ENCODE measurements around the gene AK4.
"Not testable (repeated sequence)": the region's sequence is repeated elsewhere in the genome, so short reads cannot be mapped to it uniquely, and the experiment has no call there.

The AK4 gene

DNA sequence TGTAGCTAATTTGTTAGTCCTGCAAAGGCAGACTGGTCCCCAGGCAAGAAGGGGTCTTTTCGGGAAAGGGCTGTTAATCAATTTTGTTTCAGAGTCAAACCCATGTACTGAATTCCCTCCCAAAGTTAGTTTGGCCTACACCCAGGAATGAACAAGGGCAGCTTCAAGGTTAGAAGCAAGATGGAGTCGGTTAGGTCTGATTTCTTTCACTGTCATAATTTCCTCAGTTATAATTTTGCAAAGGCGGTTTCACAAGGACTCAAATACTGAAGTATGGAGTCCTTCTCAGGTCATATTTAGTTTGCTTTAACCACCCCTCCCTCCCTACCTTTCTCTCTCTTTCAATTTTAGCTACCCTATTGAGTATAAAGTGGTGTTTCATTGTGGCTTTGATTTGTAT lies 16.1 kb downstream of the AK4 start:
- H3K9me3 Mint-ChIP-seq (ENCODE audit: low read depth); H3K27me3 Mint-ChIP-seq; H3K4me3 Mint-ChIP-seq: not testable (repeated sequence)

DNA sequence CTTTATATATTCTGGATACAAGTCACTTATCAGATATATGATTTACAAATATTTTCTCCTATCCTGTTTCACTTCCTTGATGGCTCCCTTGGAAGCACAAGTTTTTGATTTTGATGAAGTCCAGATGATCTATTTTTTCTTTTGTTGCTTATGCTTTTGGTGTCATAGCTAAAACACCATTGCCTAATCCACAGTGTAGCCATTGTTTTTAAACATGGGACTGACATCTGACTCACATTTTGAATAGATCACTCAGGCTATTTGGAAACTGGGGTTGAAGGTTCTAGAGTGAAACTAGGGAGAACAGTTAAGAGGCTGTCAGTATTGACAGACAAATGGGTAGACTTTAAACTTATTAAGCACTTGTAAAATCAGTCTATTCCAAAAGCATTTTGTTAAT lies 16.6 kb downstream of the AK4 start:
- Mint-ChIP-seq H3K27ac (no peak overlapping the region), H3K27me3 (peaks cover 3% of the 10 kb centered on the region), H3K4me3 (no peak overlapping the region), H3K4me1 (ENCODE audit: low read depth) (no peaks in the 10 kb centered on the region), H3K36me3 (no peaks in the 10 kb centered on the region), H3K9me3 (ENCODE audit: low read depth) (no peaks in the 10 kb centered on the region)

More for the DNA sequence above, 16.1 kb downstream of the AK4 start:
- H3K27ac Mint-ChIP-seq; H3K4me1 Mint-ChIP-seq (ENCODE audit: low read depth); H3K36me3 Mint-ChIP-seq: not testable (repeated sequence)

DNA sequence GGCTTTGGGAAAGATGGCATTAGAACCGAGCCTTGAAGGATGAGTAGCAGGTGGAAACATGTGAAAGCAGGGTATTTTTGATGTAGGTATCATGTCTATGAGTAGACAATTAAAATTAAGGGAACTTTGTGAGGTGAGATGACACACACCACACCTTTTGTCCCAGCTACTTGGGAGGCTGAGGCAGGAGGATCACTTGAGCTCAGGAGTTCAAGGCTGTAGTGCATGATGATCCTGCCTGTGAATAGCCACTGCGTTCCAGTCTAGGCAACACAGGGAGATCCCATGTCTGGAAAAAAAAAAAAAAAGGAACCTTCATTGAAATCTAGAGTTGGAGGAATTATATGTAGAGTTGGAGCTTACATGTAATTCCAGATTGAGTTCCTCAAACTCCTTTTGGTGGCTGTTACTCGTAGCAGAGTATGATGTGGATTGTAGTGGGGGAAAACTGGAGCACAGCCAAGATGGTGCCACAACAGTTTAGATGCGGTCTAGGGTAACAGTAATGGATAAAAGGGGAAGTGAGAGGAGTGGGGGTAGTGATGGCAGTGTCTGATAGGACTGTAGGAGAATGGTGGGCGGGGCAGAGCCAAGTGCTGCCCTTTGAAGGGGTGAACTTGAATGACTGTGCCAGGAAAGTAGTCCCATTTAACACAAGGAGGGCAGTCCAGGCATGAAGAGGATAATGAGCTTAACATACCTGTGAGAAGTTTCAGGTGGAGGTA lies 17.4 kb downstream of the AK4 start:
- H3K4me3 Mint-ChIP-seq = no peak overlapping the region

DNA sequence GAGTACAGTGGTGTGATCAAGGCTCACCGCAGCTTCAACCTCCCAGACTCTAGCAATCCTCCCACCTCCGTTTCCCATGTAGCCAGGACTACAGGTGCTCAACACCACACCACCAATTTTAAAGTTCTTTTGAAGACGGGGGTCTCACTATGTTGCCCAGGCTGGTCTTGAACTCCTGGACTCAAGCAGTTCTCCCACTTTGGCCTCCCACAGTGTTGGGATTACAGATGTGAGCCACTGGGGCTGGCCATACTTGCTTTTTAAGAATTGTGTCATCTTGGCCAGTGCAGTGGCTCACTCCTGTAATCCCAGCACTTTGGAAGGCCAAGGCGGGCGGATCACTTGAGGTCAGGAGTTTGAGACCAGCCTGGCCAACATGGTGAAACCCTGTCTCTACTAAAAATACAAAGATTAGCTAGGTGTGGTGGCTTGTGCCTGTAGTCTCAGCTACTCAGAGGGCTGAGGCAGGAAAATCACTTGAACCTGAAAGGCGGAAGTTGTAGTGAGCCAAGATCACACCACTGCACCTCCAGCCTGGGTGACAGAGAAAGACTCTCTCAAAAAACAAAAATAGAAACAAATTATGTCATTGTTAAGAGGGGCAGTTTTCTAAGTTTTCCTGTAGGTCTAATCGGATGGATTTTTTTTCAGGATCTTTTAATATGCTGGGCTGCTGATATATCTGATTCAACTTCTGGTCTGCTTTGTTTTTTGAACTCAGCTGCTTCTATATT lies 18.7 kb downstream of the AK4 start:
- Mint-ChIP-seq H3K4me3 (no peak overlapping the region), H3K27me3 (peaks cover 3% of the 10 kb centered on the region), H3K36me3 (no peaks in the 10 kb centered on the region), H3K27ac (no peak overlapping the region), H3K4me1 (ENCODE audit: low read depth) (no peaks in the 10 kb centered on the region), H3K9me3 (ENCODE audit: low read depth) (no peaks in the 10 kb centered on the region)

More for the DNA sequence above, 17.4 kb downstream of the AK4 start:
- no peaks in the 10 kb centered on the region for H3K4me1 Mint-ChIP-seq (ENCODE audit: low read depth)
- no peak overlapping the region for H3K27ac Mint-ChIP-seq
- H3K27me3 Mint-ChIP-seq = peaks cover 3% of the 10 kb centered on the region
- no peaks in the 10 kb centered on the region for H3K9me3 Mint-ChIP-seq (ENCODE audit: low read depth)
- no peaks in the 10 kb centered on the region for H3K36me3 Mint-ChIP-seq

DNA sequence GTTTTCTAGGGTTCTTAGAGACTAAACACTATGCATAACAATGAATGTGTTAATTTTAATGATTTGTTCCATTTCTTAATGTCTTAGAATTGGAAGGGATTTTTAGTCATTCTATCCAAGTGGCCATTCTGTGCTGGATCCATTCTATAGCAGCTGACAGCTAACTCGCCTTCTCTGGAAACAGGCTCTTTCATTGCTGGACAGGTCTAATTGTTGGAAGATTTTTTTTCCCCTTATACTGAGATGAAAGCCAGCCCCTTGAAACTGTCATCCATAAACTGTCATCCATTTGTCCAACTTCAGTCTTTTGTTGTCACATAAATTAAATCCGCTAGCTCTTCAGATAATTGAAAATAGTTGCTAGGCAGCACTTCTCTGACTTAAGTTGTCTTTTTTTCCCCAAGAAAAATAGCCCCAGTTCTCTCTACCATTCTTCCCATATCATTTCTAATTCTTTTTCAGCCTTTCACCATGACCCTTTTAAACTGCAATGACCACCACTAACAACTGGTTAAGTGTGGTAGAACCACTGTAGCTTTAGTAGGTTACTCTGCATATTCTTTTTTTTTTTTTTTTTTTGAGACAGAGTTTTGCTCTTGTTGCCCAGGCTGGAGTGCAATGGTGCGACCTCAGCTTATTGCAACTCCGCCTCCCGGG lies 19.7 kb downstream of the AK4 start:
- Mint-ChIP-seq H3K4me1 (ENCODE audit: low read depth) (no peaks in the 10 kb centered on the region), H3K9me3 (ENCODE audit: low read depth) (no peaks in the 10 kb centered on the region), H3K36me3 (no peaks in the 10 kb centered on the region), H3K4me3 (no peak overlapping the region), H3K27me3 (peaks cover 3% of the 10 kb centered on the region), H3K27ac (no peak overlapping the region)

DNA sequence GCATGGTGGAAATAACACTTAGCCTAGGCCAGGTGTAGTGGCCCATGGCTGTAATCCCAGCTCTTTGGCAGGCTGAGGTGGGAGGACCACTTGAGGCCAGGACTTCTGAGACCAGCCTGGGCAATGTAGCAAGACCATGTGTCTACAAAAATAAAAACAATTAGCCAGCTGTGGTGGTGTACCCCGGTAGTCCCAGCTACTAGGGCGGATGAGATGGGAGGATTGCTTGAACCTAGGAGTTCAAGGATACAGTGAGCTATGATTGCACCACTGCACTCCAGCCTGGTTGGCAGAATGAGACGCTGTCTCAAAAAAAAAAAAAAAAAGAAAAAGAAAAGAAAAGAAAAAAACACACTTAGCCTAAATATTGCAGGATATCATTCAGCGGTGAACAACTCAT lies 20.9 kb downstream of the AK4 start:
- H3K36me3 Mint-ChIP-seq = no peaks in the 10 kb centered on the region
- H3K4me1 Mint-ChIP-seq (ENCODE audit: low read depth) = no peaks in the 10 kb centered on the region
- no peaks in the 10 kb centered on the region for H3K9me3 Mint-ChIP-seq (ENCODE audit: low read depth)
- no peaks in the 10 kb centered on the region for H3K27me3 Mint-ChIP-seq
- H3K27ac Mint-ChIP-seq = no peak overlapping the region
- no peak overlapping the region for H3K4me3 Mint-ChIP-seq

DNA sequence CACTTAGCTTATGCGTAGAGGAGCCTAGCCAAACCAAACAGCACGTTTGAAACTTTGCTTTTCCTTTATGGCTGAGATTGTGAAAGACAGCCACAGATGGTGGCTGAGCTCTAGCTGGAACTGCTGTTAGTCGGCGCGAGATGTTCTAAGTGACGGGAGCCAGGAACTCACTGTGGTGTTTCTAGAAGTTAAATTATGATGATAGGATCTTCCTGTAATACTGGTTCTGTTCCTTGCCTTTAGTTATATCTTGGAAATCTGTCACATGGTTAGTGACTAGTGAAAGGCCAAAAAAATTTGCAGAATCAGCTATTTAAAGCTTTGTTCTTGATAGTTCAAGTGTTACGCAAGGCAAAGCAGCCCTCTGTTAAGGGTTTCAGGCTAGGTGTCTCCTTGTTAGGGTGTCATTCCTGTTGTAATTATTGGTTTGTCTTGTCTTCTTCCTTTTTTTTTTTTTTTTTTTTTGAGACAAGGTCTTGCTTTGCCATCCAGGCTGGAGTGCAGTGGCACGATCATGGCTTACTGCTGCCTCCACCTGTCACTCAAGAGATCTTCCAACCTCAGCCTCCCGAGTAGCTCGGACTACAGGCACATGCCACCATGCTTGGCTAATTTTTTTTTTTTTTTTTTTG lies 22.6 kb downstream of the AK4 start:
- Mint-ChIP-seq H3K4me1 (ENCODE audit: low read depth) (no peaks in the 10 kb centered on the region), H3K4me3 (no peak overlapping the region), H3K27ac (no peak overlapping the region), H3K36me3 (no peaks in the 10 kb centered on the region), H3K27me3 (no peaks in the 10 kb centered on the region), H3K9me3 (ENCODE audit: low read depth) (no peaks in the 10 kb centered on the region)

DNA sequence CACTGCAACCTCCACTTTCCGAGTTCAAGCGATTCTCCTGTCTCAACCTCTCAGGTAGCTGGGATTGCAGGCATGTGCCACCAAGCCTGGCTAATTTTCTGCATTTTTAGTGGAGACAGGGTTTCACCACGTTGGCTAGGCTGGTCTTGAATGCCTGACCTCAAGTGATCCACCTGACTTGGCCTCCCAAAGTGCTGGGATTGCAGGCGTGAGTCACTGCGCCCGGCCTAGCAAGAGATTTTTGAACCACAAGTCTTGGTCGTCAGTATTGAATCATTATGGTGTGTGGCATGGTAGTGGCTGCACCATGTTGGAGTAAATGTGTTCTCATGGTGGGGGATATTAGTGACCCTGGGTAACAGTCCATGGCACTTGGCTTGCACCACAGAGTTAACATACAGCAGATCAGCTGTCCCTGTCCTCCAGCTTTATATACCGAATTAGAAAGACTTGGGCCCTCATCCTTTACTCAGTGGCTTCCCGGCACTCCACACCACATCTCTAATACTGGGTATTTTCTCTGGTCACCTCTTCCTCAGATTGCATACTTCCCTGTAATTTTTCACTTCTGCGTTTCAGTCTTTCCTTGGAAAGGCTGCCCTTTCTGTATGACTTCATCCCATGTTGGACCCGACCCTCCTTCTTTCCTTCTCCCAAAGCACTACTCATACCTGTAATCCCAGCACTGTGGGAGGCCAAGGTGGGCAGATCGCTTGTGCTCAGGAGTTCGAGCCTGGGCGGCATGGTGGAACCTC lies 25.1 kb downstream of the AK4 start:
- no peaks in the 10 kb centered on the region for H3K27me3 Mint-ChIP-seq
- no peaks in the 10 kb centered on the region for H3K36me3 Mint-ChIP-seq
- no peak overlapping the region for H3K27ac Mint-ChIP-seq
- no peaks in the 10 kb centered on the region for H3K4me1 Mint-ChIP-seq (ENCODE audit: low read depth)
- H3K9me3 Mint-ChIP-seq (ENCODE audit: low read depth) = no peaks in the 10 kb centered on the region
- H3K4me3 Mint-ChIP-seq = no peak overlapping the region

DNA sequence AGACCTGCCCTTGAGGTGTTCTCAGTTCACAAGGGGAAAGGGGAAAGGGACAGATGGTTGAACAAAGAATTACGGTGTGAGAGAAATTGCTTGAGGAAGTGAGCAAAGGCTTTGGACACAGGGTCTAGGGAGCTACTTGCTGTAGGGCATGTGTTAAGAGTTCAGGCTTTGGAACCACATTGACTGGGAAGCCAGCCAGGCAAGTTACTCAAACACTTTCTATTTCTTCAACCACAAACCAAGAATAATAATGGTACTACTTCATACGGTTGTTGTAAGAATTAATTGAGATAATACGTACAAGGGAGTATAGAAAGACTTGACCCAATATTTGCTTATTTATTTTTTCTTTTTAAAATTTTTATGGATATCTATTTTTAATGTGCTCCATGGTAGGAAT lies 26.6 kb downstream of the AK4 start:
- no peak overlapping the region for H3K27ac Mint-ChIP-seq
- no peak overlapping the region for H3K4me3 Mint-ChIP-seq

DNA sequence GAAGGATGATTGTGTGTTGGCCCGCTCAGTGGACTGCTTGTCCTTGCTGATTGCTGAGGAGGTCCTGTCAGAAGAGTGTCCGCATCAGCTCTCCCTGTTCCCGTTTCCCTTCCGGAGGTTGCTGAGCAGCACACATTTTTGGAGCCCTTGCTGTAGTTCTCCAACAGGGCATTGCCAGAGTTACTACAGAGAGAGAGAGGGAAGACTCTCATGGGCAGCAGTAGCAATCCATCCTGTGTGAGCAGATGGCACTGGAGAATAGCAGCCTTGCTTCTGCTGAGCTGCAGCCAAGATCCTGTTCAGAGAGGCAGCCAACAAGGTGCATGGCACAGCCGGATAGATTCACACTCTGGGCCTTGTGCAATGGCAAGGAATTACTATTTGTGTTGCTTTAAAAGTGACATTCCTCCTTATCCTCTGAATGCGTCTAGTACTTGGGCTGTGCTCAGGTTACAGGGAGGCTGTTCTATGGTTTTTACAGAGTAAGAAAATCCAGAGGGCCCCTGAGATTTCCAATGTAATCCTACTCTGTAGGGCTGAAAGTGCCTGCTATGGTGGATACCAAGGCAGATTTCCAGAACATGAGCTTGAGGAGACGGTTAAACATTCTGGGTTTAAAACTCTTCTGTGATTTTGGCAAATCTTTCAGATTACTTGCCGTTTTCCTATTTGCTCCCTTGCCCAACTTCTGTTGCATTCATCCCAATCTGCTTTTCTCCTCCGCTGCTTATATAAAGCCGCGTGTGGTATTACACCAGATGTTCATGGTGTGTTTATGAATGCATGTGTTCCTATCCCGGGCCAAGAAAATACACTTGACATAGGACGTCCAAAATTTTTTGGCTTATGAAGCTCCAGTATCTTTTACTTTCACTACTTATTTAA lies 27.4 kb downstream of the AK4 start:
- no peak overlapping the region for H3K4me3 Mint-ChIP-seq

More for the DNA sequence above, 26.6 kb downstream of the AK4 start:
- H3K27me3 Mint-ChIP-seq = no peaks in the 10 kb centered on the region
- H3K36me3 Mint-ChIP-seq = no peaks in the 10 kb centered on the region
- no peaks in the 10 kb centered on the region for H3K4me1 Mint-ChIP-seq (ENCODE audit: low read depth)
- no peaks in the 10 kb centered on the region for H3K9me3 Mint-ChIP-seq (ENCODE audit: low read depth)

DNA sequence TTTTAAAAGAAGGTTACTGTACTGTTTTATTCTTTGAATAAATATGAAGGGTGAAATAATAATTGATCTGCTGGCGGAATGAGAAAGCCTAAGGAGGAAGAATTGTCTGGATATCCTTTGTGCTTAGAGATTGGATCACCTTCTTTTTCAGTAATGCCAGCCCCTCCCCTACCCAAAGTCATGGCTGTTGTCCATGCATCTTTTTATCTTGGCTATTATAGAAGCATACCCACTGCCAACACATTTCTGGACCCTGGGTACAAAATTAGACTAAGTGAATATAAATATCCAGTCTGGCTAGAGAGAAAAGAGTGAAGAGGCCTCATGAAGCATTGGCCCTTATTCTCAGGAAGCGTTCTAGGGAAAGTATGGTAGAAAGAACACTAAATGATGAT lies 28.1 kb downstream of the AK4 start:
- H3K27me3 Mint-ChIP-seq = no peaks in the 10 kb centered on the region
- no peaks in the 10 kb centered on the region for H3K9me3 Mint-ChIP-seq (ENCODE audit: low read depth)
- no peak overlapping the region for H3K4me3 Mint-ChIP-seq
- no peak overlapping the region for H3K27ac Mint-ChIP-seq
- no peaks in the 10 kb centered on the region for H3K4me1 Mint-ChIP-seq (ENCODE audit: low read depth)
- no peaks in the 10 kb centered on the region for H3K36me3 Mint-ChIP-seq

More for the DNA sequence above, 27.4 kb downstream of the AK4 start:
- no peaks in the 10 kb centered on the region for H3K36me3 Mint-ChIP-seq
- H3K27me3 Mint-ChIP-seq = no peaks in the 10 kb centered on the region
- no peaks in the 10 kb centered on the region for H3K4me1 Mint-ChIP-seq (ENCODE audit: low read depth)
- H3K27ac Mint-ChIP-seq = no peak overlapping the region
- H3K9me3 Mint-ChIP-seq (ENCODE audit: low read depth) = no peaks in the 10 kb centered on the region

DNA sequence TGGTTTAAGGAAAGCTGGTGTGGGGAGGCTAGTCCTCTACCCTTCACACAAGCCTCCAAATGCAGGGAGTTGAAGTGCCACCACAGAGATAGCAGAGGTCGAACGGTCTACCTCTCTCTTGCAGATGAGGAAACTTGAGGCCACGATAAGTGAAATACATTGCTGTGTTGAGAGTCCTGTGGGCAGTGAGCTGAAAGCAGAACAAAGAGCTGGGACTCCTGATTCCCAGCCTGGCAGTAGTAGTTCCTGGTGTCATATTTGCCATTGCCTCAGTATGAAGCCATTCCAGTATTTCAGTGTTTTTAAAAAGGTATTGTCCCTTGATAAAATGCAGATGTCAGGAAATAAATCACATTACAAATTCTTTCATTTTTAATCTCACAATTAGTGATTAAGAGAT lies 28.6 kb downstream of the AK4 start:
- Mint-ChIP-seq H3K4me1 (ENCODE audit: low read depth) (no peaks in the 10 kb centered on the region), H3K4me3 (no peak overlapping the region), H3K36me3 (no peaks in the 10 kb centered on the region), H3K27ac (no peak overlapping the region), H3K9me3 (ENCODE audit: low read depth) (no peaks in the 10 kb centered on the region), H3K27me3 (no peaks in the 10 kb centered on the region)

DNA sequence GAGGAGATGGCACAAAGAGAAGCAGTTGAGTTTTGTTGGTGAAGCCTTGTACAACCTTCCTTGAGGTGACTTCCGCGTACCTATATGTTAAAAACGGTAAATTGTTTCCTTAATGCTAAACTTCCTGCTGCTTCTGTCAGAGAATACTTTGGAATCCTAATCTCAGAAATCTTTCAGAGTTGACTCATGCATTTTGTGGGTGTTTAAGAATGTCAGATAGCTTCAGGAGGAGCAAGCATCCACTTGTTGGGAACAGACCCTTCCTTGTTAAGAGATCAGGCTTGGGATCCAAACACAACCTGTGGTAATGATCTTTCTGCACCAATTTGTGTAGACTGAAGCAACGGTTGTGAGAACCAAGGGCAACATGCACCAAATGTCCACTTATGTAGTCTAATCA lies 29.5 kb downstream of the AK4 start:
- no peaks in the 10 kb centered on the region for H3K27me3 Mint-ChIP-seq
- H3K36me3 Mint-ChIP-seq = no peaks in the 10 kb centered on the region
- no peak overlapping the region for H3K27ac Mint-ChIP-seq
- H3K4me1 Mint-ChIP-seq (ENCODE audit: low read depth) = no peaks in the 10 kb centered on the region
- H3K4me3 Mint-ChIP-seq = no peak overlapping the region
- H3K9me3 Mint-ChIP-seq (ENCODE audit: low read depth) = no peaks in the 10 kb centered on the region

DNA sequence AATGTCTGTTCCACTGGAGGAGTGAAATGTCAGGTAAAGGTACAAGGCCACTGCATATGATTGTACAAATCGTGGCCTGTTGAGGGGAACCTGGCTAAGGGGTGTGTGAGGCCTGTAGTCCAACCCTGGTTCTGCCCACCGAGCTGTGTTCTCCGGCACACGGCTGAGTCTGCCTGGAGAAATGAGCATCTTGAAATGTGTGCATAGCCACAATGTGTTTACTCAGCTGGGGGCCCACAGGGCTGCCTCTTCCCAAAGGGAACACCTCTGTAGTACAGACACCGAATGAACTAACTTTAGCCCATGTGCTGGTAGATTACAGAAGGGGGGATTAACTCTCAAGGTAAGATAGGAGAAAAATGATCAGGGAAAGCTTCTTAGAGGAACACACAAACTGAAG lies 30.2 kb downstream of the AK4 start:
- H3K27ac Mint-ChIP-seq = no peak overlapping the region
- H3K36me3 Mint-ChIP-seq = no peaks in the 10 kb centered on the region
- H3K4me1 Mint-ChIP-seq (ENCODE audit: low read depth) = no peaks in the 10 kb centered on the region
- H3K27me3 Mint-ChIP-seq = no peaks in the 10 kb centered on the region
- H3K4me3 Mint-ChIP-seq = no peak overlapping the region
- H3K9me3 Mint-ChIP-seq (ENCODE audit: low read depth) = no peaks in the 10 kb centered on the region

All from activated naive CD8-positive, alpha-beta T cell (primary cell).